Neural cell (in vitro differentiated cells): ENCODE data around the gene MUCL3. TPM values are rescaled to one million over a fixed set of nuclear protein-coding genes. Genes with fewer than 3 reads are reported as not detected.

Experiments used
- H2AFZ ChIP-seq: fragments of 200-600, 300-800 bp; sonication (generic), shearing (Covaris generic); 2 replicates; pipeline ENCODE4 v1.6.0; 2014; ENCODE audit warnings: low read depth, mild to moderate bottlenecking, antibody characterized with exemption, low read length, moderate library complexity
- H3F3A ChIP-seq: fragments of 200-600 bp; shearing (Covaris generic); 2 replicates; pipeline ENCODE4 v1.6.1; 2016; ENCODE audit warnings: mild to moderate bottlenecking, moderate library complexity, mixed read lengths, antibody characterized with exemption, low read length; ENCODE audit not compliant: insufficient read depth, poor library complexity, severe bottlenecking
- H3K27ac ChIP-seq: fragments of 200-600, 300-800 bp; sonication (generic), shearing (Covaris generic); 2 replicates; pipeline ENCODE4 v1.5.1; 2014; ENCODE audit warnings: mild to moderate bottlenecking, low read length, moderate library complexity
- H3K27me3 ChIP-seq: fragments of 300-800, 200-600 bp; sonication (generic), shearing (Covaris generic); 2 replicates; pipeline ENCODE4 v1.6.0; 2014; ENCODE audit warnings: mild to moderate bottlenecking, low read depth, low read length, moderate library complexity; ENCODE audit not compliant: insufficient read depth
- H3K36me3 ChIP-seq: fragments of 300-800, 200-600 bp; sonication (generic), shearing (Covaris generic); 2 replicates; pipeline ENCODE4 v1.5.1; 2014; ENCODE audit warnings: mild to moderate bottlenecking, antibody characterized with exemption, low read length, moderate library complexity; ENCODE audit not compliant: insufficient read depth
- H3K4me2 ChIP-seq: fragments of 300-800, 200-600 bp; sonication (generic), shearing (Covaris generic); 2 replicates; pipeline ENCODE4 v1.6.0; 2014; ENCODE audit warnings: mild to moderate bottlenecking, low read length
- H3K4me3 ChIP-seq: fragments of 300-800, 200-600 bp; sonication (generic), shearing (Covaris generic); 2 replicates; pipeline ENCODE4 v1.5.1; 2014; ENCODE audit warnings: mild to moderate bottlenecking, low read length, moderate library complexity
- H3K79me2 ChIP-seq: fragments of 200-600 bp; shearing (Covaris generic); replicated peaks from 2 replicates; pipeline ENCODE4 v1.6.0; 2014; ENCODE audit warnings: mild to moderate bottlenecking, low read length, moderate library complexity; ENCODE audit not compliant: insufficient read depth
- H3K9ac ChIP-seq: fragments of 300-800, 200-600 bp; sonication (generic), shearing (Covaris generic); 2 replicates; pipeline ENCODE4 v1.6.1; 2016; ENCODE audit warnings: mild to moderate bottlenecking, low read length, mixed read lengths
- H3K9me2 ChIP-seq: fragments of 200-600 bp; shearing (Covaris generic); 2 replicates; pipeline ENCODE4 v1.6.1; 2016; ENCODE audit warnings: mild to moderate bottlenecking, low read length, mixed read lengths; ENCODE audit not compliant: insufficient read depth
- H3K9me3 ChIP-seq: fragments of 200-600, 300-800 bp; sonication (generic), shearing (Covaris generic); 2 replicates; pipeline ENCODE4 v1.6.1; 2016; ENCODE audit warnings: mild to moderate bottlenecking, mixed run types, low read length, moderate library complexity, mixed read lengths
- H4K20me1 ChIP-seq: fragments of 200-600 bp; shearing (Covaris generic); 2 replicates; pipeline ENCODE4 v1.6.1; 2016; ENCODE audit warnings: mild to moderate bottlenecking, mixed run types; ENCODE audit not compliant: insufficient read depth
- CTCF ChIP-seq: fragments of 450-650 bp; IDR thresholded peaks from 2 replicates; pipeline ENCODE4 v1.5.1; 2014; ENCODE audit warnings: antibody characterized with exemption, mild to moderate bottlenecking, moderate library complexity; ENCODE audit not compliant: poor library complexity, severe bottlenecking
- EP300 ChIP-seq: fragments of 450-650 bp; conservative IDR thresholded peaks from 2 replicates; pipeline ENCODE4 v1.6.1; 2014; ENCODE audit warnings: antibody characterized with exemption, mild to moderate bottlenecking, moderate library complexity; ENCODE audit not compliant: poor library complexity, severe bottlenecking
- EZH2 ChIP-seq: fragments of 200-600, 300-800 bp; shearing (Covaris generic), sonication (generic); IDR thresholded peaks from 2 replicates; pipeline ENCODE4 v1.6.1; 2014; ENCODE audit warnings: antibody characterized with exemption, low read length, borderline replicate concordance, mild to moderate bottlenecking; ENCODE audit not compliant: insufficient read depth, poor library complexity, severe bottlenecking
- MXI1 ChIP-seq: fragments of 450-650 bp; conservative IDR thresholded peaks from 2 replicates; pipeline ENCODE4 v1.6.1; 2014; ENCODE audit warnings: antibody characterized with exemption, mild to moderate bottlenecking; ENCODE audit not compliant: poor library complexity, severe bottlenecking
- POLR2AphosphoS5 ChIP-seq: IDR thresholded peaks from 2 replicates; pipeline ENCODE4 v1.6.1; 2012
- RAD21 ChIP-seq: fragments of 450-650 bp; conservative IDR thresholded peaks from 2 replicates; pipeline ENCODE4 v1.6.1; 2014; ENCODE audit warnings: antibody characterized with exemption, mild to moderate bottlenecking, moderate library complexity
- REST ChIP-seq: IDR thresholded peaks from 2 replicates; pipeline ENCODE4 v1.6.1; 2012; ENCODE audit warnings: borderline replicate concordance
- SMC3 ChIP-seq: fragments of 450-650 bp; conservative IDR thresholded peaks from 2 replicates; pipeline ENCODE4 v1.6.1; 2014; ENCODE audit warnings: antibody characterized with exemption, mild to moderate bottlenecking, moderate library complexity; ENCODE audit not compliant: poor library complexity
- TAF1 ChIP-seq: IDR thresholded peaks from 2 replicates; pipeline ENCODE4 v1.6.1; 2012; ENCODE audit warnings: low read depth
- polyA plus RNA-seq: library from polyadenylated mRNA; depleted of rRNA; stranded (reverse); fragments of >200 nt; gene quantifications from 2 replicates; pipeline ENCODE4 v1.2.3, GENCODE V29; 2014

MUCL3 gene
- polyA plus RNA-seq, 1 donor from 2014 or later: not detected

- no peak overlapping the region for H3K27ac ChIP-seq
- no peak for TF ChIP-seq SMC3
- no peak for TF ChIP-seq RAD21
- TF ChIP-seq REST: no peak
- no peak for TF ChIP-seq POLR2AphosphoS5
- no peak for TF ChIP-seq CTCF
- TF ChIP-seq EZH2: no peak
- TF ChIP-seq TAF1: no peak
- no peaks in the 10 kb centered on the region for H3K79me2 ChIP-seq
- no peaks in the 10 kb centered on the region for H4K20me1 ChIP-seq
- H3K27me3 ChIP-seq: no peaks in the 10 kb centered on the region
- H3K4me3 ChIP-seq: no peak overlapping the region
- no peak overlapping the region for H3K9ac ChIP-seq
- H3K9me3 ChIP-seq: no peaks in the 10 kb centered on the region
- no peak overlapping the region for H3K4me2 ChIP-seq
- no peak overlapping the region for H2AFZ ChIP-seq
- H3K36me3 ChIP-seq: no peaks in the 10 kb centered on the region
- no peaks in the 10 kb centered on the region for H3K9me2 ChIP-seq
- H3F3A ChIP-seq: no peaks in the 10 kb centered on the region
Measured at GRCh38 chr6:30990422-30991086, 49.8 kb downstream of the MUCL3 start.

GRCh38 chr6:30991891-30992290 is 51.1 kb downstream of the MUCL3 start:
- Histone ChIP-seq H2AFZ (no peak overlapping the region), H4K20me1 (no peaks in the 10 kb centered on the region), H3K27ac (no peak overlapping the region), H3F3A (no peaks in the 10 kb centered on the region), H3K27me3 (no peaks in the 10 kb centered on the region), H3K9ac (no peak overlapping the region), H3K4me2 (no peak overlapping the region), H3K4me3 (no peak overlapping the region), H3K9me2 (no peaks in the 10 kb centered on the region), H3K79me2 (no peaks in the 10 kb centered on the region), H3K36me3 (no peaks in the 10 kb centered on the region), H3K9me3 (no peaks in the 10 kb centered on the region)
- TF ChIP-seq EZH2 (no peak), TAF1 (no peak), EP300 (no peak), MXI1 (no peak), POLR2AphosphoS5 (no peak), RAD21 (no peak), CTCF (no peak), REST (no peak), SMC3 (no peak)
